GM12878 (cell line): ENCODE data around the gene PGRMC2. TPM values are rescaled to one million over a fixed set of nuclear protein-coding genes. Genes with fewer than 3 reads are reported as not detected.

Source experiments
- CBFB ChIP-seq: IDR thresholded peaks from 2 replicates; pipeline ENCODE4 v1.6.1; 2016; ENCODE audit warnings: antibody characterized with exemption, low read depth
- CEBPB ChIP-seq, 2 experiments: fragments of 150-350 bp in 1 of 2; IDR thresholded peaks; 2 replicates each; pipeline ENCODE4 v1.6.1; 2012 to 2014; ENCODE audit warnings: low read depth in 2 of 2, low read length in 2 of 2, borderline replicate concordance in 1 of 2, inconsistent platforms in 1 of 2
- CHD2 ChIP-seq: IDR thresholded peaks from 2 replicates; pipeline ENCODE4 v1.6.1; 2011; ENCODE audit warnings: low read depth, low read length, improper control_type of control experiment, borderline replicate concordance
- CREB1 ChIP-seq: IDR thresholded peaks from 2 replicates; pipeline ENCODE4 v1.6.1; 2012; ENCODE audit warnings: low read depth, mild to moderate bottlenecking, inconsistent platforms
- FOXK2 ChIP-seq: fragments of 450-650 bp; IDR thresholded peaks from 2 replicates; pipeline ENCODE4 v1.6.1; 2017; ENCODE audit warnings: mild to moderate bottlenecking, moderate library complexity
- GABPA ChIP-seq: IDR thresholded peaks from 2 replicates; pipeline ENCODE4 v1.6.1; 2014; ENCODE audit warnings: antibody characterized with exemption, low read depth, mild to moderate bottlenecking, inconsistent platforms
- IRF5 ChIP-seq: fragments of 450-650 bp; IDR thresholded peaks from 2 replicates; pipeline ENCODE4 v1.6.1; 2017; ENCODE audit warnings: borderline replicate concordance
- LARP7 ChIP-seq: fragments of 450-650 bp; IDR thresholded peaks from 2 replicates; pipeline ENCODE4 v1.6.1; 2017; ENCODE audit warnings: mild to moderate bottlenecking
- MYB ChIP-seq: fragments of 150-350 bp; IDR thresholded peaks from 2 replicates; pipeline ENCODE4 v1.6.1; 2014; ENCODE audit warnings: mild to moderate bottlenecking, low read depth, low read length, borderline replicate concordance
- POLR2A ChIP-seq: IDR thresholded peaks from 2 replicates; pipeline ENCODE4 v1.6.1; 2011; ENCODE audit warnings: low read depth, mild to moderate bottlenecking, low read length
- POLR2AphosphoS2 ChIP-seq: IDR thresholded peaks from 2 replicates; pipeline ENCODE4 v1.6.1; 2011; ENCODE audit warnings: low read depth, mild to moderate bottlenecking, low read length, improper control_type of control experiment, moderate library complexity
- RBBP5 ChIP-seq: fragments of 200-600 bp; sonication (generic); conservative IDR thresholded peaks from 2 replicates; pipeline ENCODE4 v1.6.1; 2016
- SMC3 ChIP-seq: IDR thresholded peaks from 2 replicates; pipeline ENCODE4 v1.6.1; 2011; ENCODE audit warnings: low read length, improper control_type of control experiment, borderline replicate concordance
- SP1 ChIP-seq: IDR thresholded peaks from one replicate; pipeline ENCODE4 v1.6.1; 2011; ENCODE audit warnings: low read depth, low read length
- TARDBP ChIP-seq: IDR thresholded peaks from 2 replicates; pipeline ENCODE4 v1.6.1; 2016; ENCODE audit warnings: borderline replicate concordance
- TCF7 ChIP-seq: IDR thresholded peaks from 2 replicates; pipeline ENCODE4 v1.6.1; 2014; ENCODE audit warnings: antibody characterized with exemption, borderline replicate concordance
- ZBTB40 ChIP-seq: fragments of 450-650 bp; IDR thresholded peaks from 2 replicates; pipeline ENCODE4 v1.6.1; 2016; ENCODE audit warnings: mild to moderate bottlenecking, moderate library complexity, borderline replicate concordance
- polyA plus RNA-seq, 11 experiments: library from polyadenylated mRNA; depleted of rRNA in 4 of 11; unstranded in 6 of 11; stranded (reverse) in 5 of 11; fragments of >200 nt; fragmentation: Nextera tagmentation in 4 of 11; fragmentation: Illumina TruSeq in 1 of 11; extraction: Ambion mirVana in 4 of 11; extraction: Trizol in 1 of 11; gene quantifications; 1 replicate in 1 of 11; 2 replicates in 10 of 11; pipeline versions ENCODE4 v1.2.1 to v1.2.3, GENCODE V29; 2011 to 2016; ENCODE audit warnings: inconsistent platforms in 2 of 11, missing spikeins in 2 of 11, low read depth in 1 of 11
- total RNA-seq, 4 experiments: library from RNA; depleted of rRNA in 3 of 4; stranded (reverse); fragments of >200 nt in 3 of 4; fragmentation: Illumina TruSeq in 1 of 4; extraction: Trizol in 1 of 4; gene quantifications; 2 replicates each; pipeline versions ENCODE4 v1.2.1 to v1.2.3, GENCODE V29; 2013 to 2021
- TF ChIP-seq, protein P1 (sequence below): fragments of 450-650 bp; IDR thresholded peaks from 2 replicates; pipeline ENCODE4 v1.6.1; 2017; ENCODE audit warnings: mild to moderate bottlenecking, low read depth, inconsistent platforms; ENCODE audit not compliant: poor library complexity, severe bottlenecking
- TF ChIP-seq, protein P2 (sequence below): fragments of 450-650 bp; IDR thresholded peaks from 2 replicates; pipeline ENCODE4 v1.6.1; 2017; ENCODE audit warnings: mild to moderate bottlenecking, moderate library complexity

PGRMC2 gene
- total and polyA plus RNA-seq, 10 of the 15 experiments (the other 5 are each of a cell fraction or from before 2014, with no cell fraction given), result 6.3 to 38.4 (median 12.0) TPM

- no peak for TF ChIP-seq IRF5
- peak; percentile 79; the same call in 1 of the 2 replicates for TF ChIP-seq LARP7
- TF ChIP-seq SMC3, result no peak
- no peak for TF ChIP-seq POLR2AphosphoS2
- TF ChIP-seq SP1, result peak; percentile 51
- TF ChIP-seq, protein P1, sequence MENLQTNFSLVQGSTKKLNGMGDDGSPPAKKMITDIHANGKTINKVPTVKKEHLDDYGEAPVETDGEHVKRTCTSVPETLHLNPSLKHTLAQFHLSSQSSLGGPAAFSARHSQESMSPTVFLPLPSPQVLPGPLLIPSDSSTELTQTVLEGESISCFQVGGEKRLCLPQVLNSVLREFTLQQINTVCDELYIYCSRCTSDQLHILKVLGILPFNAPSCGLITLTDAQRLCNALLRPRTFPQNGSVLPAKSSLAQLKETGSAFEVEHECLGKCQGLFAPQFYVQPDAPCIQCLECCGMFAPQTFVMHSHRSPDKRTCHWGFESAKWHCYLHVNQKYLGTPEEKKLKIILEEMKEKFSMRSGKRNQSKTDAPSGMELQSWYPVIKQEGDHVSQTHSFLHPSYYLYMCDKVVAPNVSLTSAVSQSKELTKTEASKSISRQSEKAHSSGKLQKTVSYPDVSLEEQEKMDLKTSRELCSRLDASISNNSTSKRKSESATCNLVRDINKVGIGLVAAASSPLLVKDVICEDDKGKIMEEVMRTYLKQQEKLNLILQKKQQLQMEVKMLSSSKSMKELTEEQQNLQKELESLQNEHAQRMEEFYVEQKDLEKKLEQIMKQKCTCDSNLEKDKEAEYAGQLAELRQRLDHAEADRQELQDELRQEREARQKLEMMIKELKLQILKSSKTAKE, result no peak
- peak; percentile 93 for TF ChIP-seq POLR2A
- peak; percentile 47; the same call in 1 of the 2 replicates for TF ChIP-seq CBFB
- no peak for TF ChIP-seq TCF7
- no peak for TF ChIP-seq ZBTB40
- no peak for TF ChIP-seq CEBPB (IDR thresholded peaks at IDR 0.05; ENCODE audit: borderline replicate concordance in 1 of 2, low read depth in 2 of 2, low read length in 2 of 2)
- no peak for TF ChIP-seq RBBP5
- TF ChIP-seq, protein P2, sequence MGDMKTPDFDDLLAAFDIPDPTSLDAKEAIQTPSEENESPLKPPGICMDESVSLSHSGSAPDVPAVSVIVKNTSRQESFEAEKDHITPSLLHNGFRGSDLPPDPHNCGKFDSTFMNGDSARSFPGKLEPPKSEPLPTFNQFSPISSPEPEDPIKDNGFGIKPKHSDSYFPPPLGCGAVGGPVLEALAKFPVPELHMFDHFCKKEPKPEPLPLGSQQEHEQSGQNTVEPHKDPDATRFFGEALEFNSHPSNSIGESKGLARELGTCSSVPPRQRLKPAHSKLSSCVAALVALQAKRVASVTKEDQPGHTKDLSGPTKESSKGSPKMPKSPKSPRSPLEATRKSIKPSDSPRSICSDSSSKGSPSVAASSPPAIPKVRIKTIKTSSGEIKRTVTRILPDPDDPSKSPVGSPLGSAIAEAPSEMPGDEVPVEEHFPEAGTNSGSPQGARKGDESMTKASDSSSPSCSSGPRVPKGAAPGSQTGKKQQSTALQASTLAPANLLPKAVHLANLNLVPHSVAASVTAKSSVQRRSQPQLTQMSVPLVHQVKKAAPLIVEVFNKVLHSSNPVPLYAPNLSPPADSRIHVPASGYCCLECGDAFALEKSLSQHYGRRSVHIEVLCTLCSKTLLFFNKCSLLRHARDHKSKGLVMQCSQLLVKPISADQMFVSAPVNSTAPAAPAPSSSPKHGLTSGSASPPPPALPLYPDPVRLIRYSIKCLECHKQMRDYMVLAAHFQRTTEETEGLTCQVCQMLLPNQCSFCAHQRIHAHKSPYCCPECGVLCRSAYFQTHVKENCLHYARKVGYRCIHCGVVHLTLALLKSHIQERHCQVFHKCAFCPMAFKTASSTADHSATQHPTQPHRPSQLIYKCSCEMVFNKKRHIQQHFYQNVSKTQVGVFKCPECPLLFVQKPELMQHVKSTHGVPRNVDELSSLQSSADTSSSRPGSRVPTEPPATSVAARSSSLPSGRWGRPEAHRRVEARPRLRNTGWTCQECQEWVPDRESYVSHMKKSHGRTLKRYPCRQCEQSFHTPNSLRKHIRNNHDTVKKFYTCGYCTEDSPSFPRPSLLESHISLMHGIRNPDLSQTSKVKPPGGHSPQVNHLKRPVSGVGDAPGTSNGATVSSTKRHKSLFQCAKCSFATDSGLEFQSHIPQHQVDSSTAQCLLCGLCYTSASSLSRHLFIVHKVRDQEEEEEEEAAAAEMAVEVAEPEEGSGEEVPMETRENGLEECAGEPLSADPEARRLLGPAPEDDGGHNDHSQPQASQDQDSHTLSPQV, result no peak
- TF ChIP-seq CREB1, result peak; percentile 59
- 0 out of 2 replicates have a peak, but pooled peaks have one; percentile 26 for TF ChIP-seq CHD2
- TF ChIP-seq TARDBP, result peak; percentile 74; the same call in 1 of the 2 replicates
- no peak for TF ChIP-seq MYB
- TF ChIP-seq GABPA, result no peak
- TF ChIP-seq FOXK2, result no peak
These were observed 467 bp upstream of the PGRMC2 start (continued) for GRCh38 chr4:128287871-128288688.
